Activated CD4-positive, alpha-beta T cell treated with anti-CD3 and anti-CD28 coated beads, Interleukin-2, amount 10 ng/mL, durations not matched to agents 24 days and 14 days (primary cell): Measurements from ENCODE around the gene APOO. TPM values are rescaled to one million over a fixed set of nuclear protein-coding genes. Genes with fewer than 3 reads are reported as not detected.

ENCODE experiments used
- DNase-seq: peaks from one replicate; pipeline ENCODE4 v3.0.0; 2022
- H3K27ac Mint-ChIP-seq: one replicate; pipeline ENCODE4 v1.8.0; 2022; ENCODE audit warnings: mild to moderate bottlenecking, mixed read lengths
- H3K27me3 Mint-ChIP-seq: one replicate; pipeline ENCODE4 v1.8.0; 2022; ENCODE audit warnings: mixed read lengths
- H3K36me3 Mint-ChIP-seq: one replicate; pipeline ENCODE4 v1.8.0; 2022; ENCODE audit warnings: low read depth, mild to moderate bottlenecking, mixed read lengths
- H3K4me1 Mint-ChIP-seq: one replicate; pipeline ENCODE4 v1.8.0; 2021; ENCODE audit warnings: mixed read lengths
- H3K4me3 Mint-ChIP-seq: one replicate; pipeline ENCODE4 v1.8.0; 2022; ENCODE audit warnings: mild to moderate bottlenecking, moderate library complexity, mixed read lengths
- H3K9me3 Mint-ChIP-seq: one replicate; pipeline ENCODE4 v1.8.0; 2021; ENCODE audit warnings: mixed read lengths
- intact Hi-C: fragments of 100-400 bp; cut with micrococcal nuclease; formaldehyde crosslinking; loops from one replicate; pipeline ENCODE4 v1.15.1; 2023
- total RNA-seq: library from RNA; stranded (reverse); gene quantifications from 2 replicates; pipeline ENCODE4 v1.2.3, GENCODE V29; 2022

APOO gene
- 27.1 and 33.7 TPM in 2 replicates for total RNA-seq

DNA sequence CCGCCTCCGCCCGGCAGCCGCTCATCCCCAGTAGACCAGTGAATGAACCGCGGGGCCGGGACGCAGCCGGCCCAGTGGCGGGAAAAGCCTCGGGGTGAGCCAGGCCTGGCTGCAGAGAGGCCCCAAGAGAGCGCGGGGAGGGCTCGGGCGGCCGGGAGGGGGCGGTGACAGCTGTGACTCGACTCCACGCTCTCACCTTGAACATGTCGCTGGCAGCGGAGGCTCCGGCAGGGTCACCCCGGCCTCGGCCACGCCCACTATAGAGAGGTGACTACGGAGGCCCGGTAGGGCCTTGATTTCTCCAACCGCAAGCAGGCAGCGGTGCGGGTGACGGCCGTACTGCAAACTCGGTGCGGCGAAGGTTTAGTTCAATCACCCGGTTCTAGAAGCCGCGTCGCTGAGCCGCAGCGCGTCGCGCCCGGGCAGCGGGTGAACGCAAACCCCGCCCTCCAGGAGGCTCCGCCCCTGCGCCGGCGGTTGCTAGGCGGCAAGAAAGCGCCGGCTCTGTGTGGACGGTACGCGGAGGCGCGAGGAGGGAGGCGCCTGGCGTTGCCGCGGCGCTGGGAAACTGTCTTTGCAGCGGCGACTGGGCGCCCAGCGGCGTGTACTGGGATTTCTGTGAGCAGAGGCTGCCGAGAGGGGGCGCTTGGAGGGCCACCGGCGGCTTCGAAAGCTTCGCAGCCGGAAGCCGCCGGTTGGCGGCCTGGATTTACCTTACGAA is at the start of gene APOO, which contains the start of gene CXorf58:
Gene APOO, minus strand, starts transcription at position 441 of the 721 bp plus-strand sequence. Its CDS starts 236 bp downstream, at position 205.
Gene CXorf58, plus strand, starts transcription at position 509 of the 721 bp plus-strand sequence. CDS start 2,297 bp downstream, outside the sequence.
- H3K4me1 Mint-ChIP-seq, result peaks cover 17% of the 10 kb centered on the region
- peaks cover 4% of the 10 kb centered on the region for H3K36me3 Mint-ChIP-seq

DNA sequence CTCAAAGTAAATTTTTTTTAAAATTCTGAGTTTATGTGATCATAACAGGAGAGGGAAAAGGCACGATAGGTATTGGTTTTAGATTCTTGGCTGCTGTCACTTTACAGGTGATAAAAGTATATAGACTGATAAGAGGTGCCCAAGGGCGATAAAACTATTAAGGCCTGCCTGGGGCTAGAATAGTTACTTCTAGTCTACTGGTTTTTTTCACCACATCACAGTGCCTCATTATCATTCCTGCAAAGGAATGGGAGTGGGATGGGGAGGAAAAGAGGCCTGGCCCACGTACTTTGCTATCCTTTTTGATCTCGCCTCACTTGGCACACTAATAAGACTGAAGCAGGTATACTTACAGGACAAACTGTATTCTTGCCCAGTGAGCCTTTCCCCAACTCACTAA is 46.7 kb upstream of the APOO start:
- no peaks in the 10 kb centered on the region for H3K27me3 Mint-ChIP-seq
- no peaks in the 10 kb centered on the region for H3K9me3 Mint-ChIP-seq
- no peaks in the 10 kb centered on the region for H3K36me3 Mint-ChIP-seq
- peaks cover 12% of the 10 kb centered on the region for H3K4me1 Mint-ChIP-seq
- H3K27ac Mint-ChIP-seq, result no peak overlapping the region
- no peak for DNase-seq
- peak overlapping the region; percentile 21 for H3K4me3 Mint-ChIP-seq
- intact Hi-C loops, result loop anchor here (5.0 kb wide), 1 partner anchor 73 kb away; the partner anchor contains the start of gene KLHL15

More for the DNA sequence above, at the start of gene APOO, which contains the start of gene CXorf58:
- intact Hi-C loops, result loop anchor here (1.0 to 5.0 kb wide), 6 partner anchors 46 to 245 kb away; partner anchors contain the start of genes EIF2S3 and SAT1
- H3K9me3 Mint-ChIP-seq, result no peaks in the 10 kb centered on the region
- H3K27me3 Mint-ChIP-seq, result no peaks in the 10 kb centered on the region
- peak within 1 kb of the TSS; percentile 88 for H3K27ac Mint-ChIP-seq
- peak; percentile 97 for DNase-seq
- peak within 1 kb of the TSS; percentile 82 for H3K4me3 Mint-ChIP-seq

DNA sequence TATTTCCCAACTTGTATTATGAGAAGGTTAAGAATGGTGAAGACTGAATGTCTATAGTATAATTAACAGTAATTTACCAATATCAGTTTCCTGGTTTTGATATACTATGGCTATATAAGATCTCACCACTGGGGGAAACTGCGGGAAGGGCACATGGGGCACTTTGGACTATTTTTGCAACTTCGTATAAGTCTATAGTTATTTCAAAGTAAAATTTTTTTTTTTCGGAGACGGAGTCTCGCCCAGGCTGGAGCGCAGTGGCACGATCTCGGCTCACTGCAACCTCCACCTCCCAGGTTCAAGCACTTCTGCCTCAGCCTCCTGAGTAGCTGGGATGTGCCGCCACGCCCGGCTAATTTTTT is 46.2 kb upstream of the APOO start:
- peak; percentile 56 for DNase-seq
- no peaks in the 10 kb centered on the region for H3K9me3 Mint-ChIP-seq
- H3K36me3 Mint-ChIP-seq, result no peaks in the 10 kb centered on the region
- peaks cover 12% of the 10 kb centered on the region for H3K4me1 Mint-ChIP-seq
- H3K27ac Mint-ChIP-seq, result peak overlapping the region; percentile 97
- intact Hi-C loops, result loop anchor here (1.0 to 5.0 kb wide), 5 partner anchors 46 to 292 kb away; partner anchors contain the start of genes CXorf58, KLHL15 and PRDX4
- no peaks in the 10 kb centered on the region for H3K27me3 Mint-ChIP-seq
- H3K4me3 Mint-ChIP-seq, result peak overlapping the region; percentile 89

DNA sequence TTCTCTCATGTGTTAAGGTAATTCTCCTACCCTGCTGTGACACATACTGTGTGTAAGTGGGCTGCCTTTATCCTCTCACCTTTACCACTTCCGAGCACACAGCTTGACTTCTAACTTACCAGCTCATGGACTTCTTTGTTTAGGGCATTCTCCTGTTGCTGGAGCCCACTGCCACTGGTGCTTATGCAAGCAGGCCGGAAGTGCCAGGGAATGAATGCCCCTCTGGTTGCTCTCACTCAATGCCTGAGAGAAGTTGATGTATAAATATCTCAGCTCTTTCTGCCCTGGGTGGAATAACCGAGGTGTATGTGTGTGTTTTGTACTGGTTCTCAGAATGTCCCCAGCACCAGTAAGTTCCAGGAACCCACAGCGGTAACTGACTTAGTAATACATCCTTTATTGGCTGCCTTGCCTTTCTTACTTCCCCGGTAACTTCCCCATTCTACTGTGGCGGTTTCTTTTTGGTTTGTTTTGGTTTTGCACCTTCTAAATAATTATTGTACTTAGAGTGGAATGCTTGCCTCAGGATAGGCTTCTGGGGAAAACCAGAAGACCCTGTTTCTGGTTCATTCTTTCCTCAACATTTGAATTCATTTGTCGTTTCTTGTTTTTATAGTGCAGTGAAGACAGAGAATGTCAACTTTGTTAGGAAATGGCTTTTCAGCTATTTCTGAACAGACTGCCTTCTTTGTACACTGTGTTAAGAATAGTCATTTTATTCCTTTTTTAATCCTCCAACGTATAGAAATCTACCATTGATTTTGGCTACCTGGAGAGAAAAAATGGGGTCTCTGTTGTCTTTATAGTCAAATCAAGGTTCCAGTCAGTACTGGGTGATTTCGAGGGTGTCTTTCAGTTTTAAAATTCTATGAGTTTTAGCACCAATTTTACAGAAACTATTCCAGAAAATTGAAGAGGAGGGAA is 45.5 kb upstream of the APOO start:
- intact Hi-C loops, result loop anchor here (1.0 to 5.0 kb wide), 5 partner anchors 45 to 291 kb away; partner anchors contain the start of genes CXorf58, KLHL15 and PRDX4
- Mint-ChIP-seq H3K27me3 (no peaks in the 10 kb centered on the region), H3K9me3 (no peaks in the 10 kb centered on the region), H3K27ac (peak overlapping the region; percentile 97), H3K4me3 (peak overlapping the region; percentile 89), H3K36me3 (peaks cover 3% of the 10 kb centered on the region), H3K4me1 (peaks cover 12% of the 10 kb centered on the region)
- DNase-seq, result peak; percentile 83

DNA sequence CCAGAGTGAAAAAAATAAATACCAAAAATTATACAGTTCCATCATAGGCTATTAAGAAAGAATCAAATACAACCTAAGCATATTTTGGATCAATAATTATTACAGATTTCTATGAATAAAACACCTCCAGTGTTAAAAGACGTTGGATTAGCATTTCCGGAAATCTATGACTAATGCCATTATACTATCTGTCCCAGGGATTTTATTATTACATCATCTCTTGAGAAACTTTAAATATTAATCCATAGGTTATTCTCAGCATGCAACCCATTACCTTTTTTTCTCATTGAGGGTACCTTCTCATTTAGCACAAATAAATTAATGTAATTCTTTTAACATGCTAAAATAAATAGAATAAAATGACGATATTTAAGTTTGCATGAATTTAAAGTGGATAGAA is 44.7 kb upstream of the APOO start:
- no peak for DNase-seq
- H3K36me3 Mint-ChIP-seq, result peaks cover 6% of the 10 kb centered on the region
- H3K27me3 Mint-ChIP-seq, result no peaks in the 10 kb centered on the region
- H3K27ac Mint-ChIP-seq, result no peak overlapping the region
- H3K4me3 Mint-ChIP-seq, result peak overlapping the region; percentile 61
- no peaks in the 10 kb centered on the region for H3K9me3 Mint-ChIP-seq
- H3K4me1 Mint-ChIP-seq, result peaks cover 12% of the 10 kb centered on the region
- intact Hi-C loops, result loop anchor here (5.0 kb wide), 1 partner anchor 75 kb away; the partner anchor contains the start of gene KLHL15

DNA sequence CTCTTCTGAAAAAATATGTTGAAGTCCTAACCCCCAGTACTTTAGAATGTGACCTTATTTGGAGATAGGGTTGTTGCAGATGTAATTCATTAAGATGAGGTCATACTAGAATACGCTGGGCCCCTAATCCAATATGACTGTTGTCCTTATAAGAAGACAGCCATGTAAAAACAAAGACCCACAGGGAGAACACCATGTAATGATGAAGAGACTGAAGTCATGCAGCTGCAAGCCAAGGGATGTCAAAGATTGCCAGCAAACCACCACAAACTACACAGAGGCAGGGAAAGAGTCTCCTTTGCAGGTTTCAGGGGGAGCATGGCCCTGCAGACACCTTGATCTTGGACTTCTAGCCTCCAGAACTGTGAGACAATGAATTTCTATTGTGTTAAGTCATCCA is 37.5 kb upstream of the APOO start:
- peak; percentile 8 for DNase-seq
- Mint-ChIP-seq H3K4me3 (no peak overlapping the region), H3K27ac (no peak overlapping the region), H3K9me3 (no peaks in the 10 kb centered on the region), H3K27me3 (no peaks in the 10 kb centered on the region), H3K4me1 (no peaks in the 10 kb centered on the region), H3K36me3 (peaks cover 11% of the 10 kb centered on the region)
- intact Hi-C loops, result no loop called here

DNA sequence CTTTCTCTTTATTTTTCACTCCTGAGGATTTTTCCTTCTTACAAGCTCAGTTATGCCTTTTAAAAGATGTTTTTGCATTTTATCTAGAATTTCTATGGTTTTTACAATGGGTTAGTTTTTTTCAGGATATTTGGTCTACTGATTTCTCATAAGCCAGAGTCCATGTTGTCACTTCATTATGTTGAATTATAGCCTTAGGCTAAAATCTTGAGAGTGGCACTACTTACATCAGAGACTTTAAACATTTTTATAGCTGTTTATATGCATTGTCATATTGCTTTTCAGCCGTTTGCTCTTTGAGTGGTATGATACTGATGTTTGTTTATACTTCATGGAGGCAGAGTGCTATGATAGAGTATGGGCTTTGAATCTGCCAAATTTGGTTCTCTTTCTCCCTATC is 36.5 kb upstream of the APOO start:
- no peak overlapping the region for H3K4me3 Mint-ChIP-seq
- H3K36me3 Mint-ChIP-seq, result peaks cover 11% of the 10 kb centered on the region
- H3K27me3 Mint-ChIP-seq, result no peaks in the 10 kb centered on the region
- no peak overlapping the region for H3K27ac Mint-ChIP-seq
- H3K4me1 Mint-ChIP-seq, result no peaks in the 10 kb centered on the region
- intact Hi-C loops, result no loop called here
- no peaks in the 10 kb centered on the region for H3K9me3 Mint-ChIP-seq
- DNase-seq, result no peak

DNA sequence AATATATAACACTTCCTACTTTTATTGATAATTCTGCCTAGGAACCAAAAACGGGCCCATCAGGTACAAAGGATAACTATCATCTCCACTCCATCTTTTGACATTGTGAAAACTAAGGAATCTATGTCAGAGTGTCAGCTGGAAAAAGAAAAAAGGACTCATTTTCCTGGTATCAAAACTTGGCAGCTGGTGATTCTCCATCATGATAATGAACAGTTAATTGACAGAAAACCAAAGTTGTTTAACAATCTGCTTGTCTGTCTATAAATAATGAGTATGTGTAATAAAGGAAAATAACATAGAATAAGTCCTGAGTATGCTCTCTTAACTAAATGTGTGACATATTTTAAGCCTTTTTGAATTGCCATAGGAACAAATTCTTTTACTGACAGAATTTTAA is 31.5 kb upstream of the APOO start:
- Mint-ChIP-seq H3K36me3 (peaks cover 1% of the 10 kb centered on the region), H3K4me1 (no peaks in the 10 kb centered on the region), H3K4me3 (no peak overlapping the region), H3K27me3 (no peaks in the 10 kb centered on the region), H3K9me3 (no peaks in the 10 kb centered on the region), H3K27ac (no peak overlapping the region)
- DNase-seq, result no peak
- intact Hi-C loops, result no loop called here

DNA sequence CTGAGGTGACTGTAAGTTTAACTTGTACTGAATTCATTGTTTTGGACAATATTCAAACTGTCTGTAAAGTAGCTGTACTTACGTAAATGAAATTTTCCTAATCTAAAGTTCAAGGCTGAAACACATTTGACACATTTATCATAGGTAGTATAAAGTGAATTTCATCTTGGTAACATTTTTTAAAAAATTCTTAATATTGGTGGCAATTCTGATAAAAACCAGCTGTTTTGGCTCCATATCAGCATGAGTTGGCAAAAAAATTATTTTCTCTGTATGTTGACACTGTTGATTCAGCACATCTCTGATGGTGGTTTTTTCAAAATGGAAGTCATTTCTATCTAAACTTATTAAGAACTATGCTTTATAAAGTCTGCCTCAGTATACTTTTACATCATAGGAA is 31.0 kb upstream of the APOO start:
- no peak overlapping the region for H3K4me3 Mint-ChIP-seq
- H3K4me1 Mint-ChIP-seq, result no peaks in the 10 kb centered on the region
- intact Hi-C loops, result no loop called here
- H3K9me3 Mint-ChIP-seq, result no peaks in the 10 kb centered on the region
- peaks cover 1% of the 10 kb centered on the region for H3K36me3 Mint-ChIP-seq
- DNase-seq, result no peak
- H3K27ac Mint-ChIP-seq, result no peak overlapping the region
- H3K27me3 Mint-ChIP-seq, result no peaks in the 10 kb centered on the region

DNA sequence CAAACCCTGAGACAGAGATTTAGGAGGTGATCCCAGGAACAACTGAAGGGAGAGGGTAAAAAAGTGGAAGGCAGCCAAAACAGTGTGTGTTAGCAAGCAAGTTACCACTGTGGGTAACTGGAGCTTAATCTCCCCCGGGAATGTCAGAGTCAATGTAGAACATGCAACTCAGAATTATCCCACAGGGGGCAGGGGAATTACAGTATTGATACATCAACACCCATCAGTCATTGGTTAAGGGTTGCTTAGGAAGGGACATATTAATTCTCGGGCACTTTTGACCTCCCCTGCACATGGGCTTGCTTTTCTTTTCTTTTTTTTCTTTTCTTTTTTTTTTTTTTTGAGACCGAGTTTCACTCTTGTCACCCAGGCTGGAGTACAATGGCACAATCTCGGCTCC is 29.4 kb upstream of the APOO start:
- intact Hi-C loops, result no loop called here
- Mint-ChIP-seq H3K27ac (no peak overlapping the region), H3K27me3 (no peaks in the 10 kb centered on the region), H3K36me3 (peaks cover 1% of the 10 kb centered on the region), H3K4me3 (no peak overlapping the region), H3K9me3 (no peaks in the 10 kb centered on the region), H3K4me1 (peaks cover 4% of the 10 kb centered on the region)
- DNase-seq, result peak; percentile 17

DNA sequence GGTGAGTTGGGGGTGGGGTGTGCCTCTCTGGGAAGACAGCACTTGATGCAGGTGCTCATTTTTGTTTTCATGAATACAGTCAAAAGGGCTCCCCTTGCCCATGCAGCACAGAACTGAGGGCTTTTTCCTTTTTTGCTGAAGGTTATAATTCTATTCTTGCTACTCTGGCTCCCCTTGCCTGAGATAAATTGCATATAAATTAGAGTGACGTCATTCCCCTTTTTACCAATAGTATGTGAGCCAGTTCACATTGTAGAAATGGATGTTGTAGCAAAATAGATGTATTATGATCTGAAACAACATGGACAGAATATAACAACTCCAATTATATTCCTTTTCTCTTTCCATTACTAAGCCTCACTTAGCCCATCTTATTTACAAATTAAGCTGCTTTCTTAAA is 28.4 kb upstream of the APOO start:
- Mint-ChIP-seq H3K4me3 (no peak overlapping the region), H3K36me3 (peaks cover 1% of the 10 kb centered on the region), H3K4me1 (peaks cover 9% of the 10 kb centered on the region), H3K9me3 (no peaks in the 10 kb centered on the region), H3K27ac (no peak overlapping the region), H3K27me3 (no peaks in the 10 kb centered on the region)
- DNase-seq, result peak; percentile 33
- intact Hi-C loops, result no loop called here

DNA sequence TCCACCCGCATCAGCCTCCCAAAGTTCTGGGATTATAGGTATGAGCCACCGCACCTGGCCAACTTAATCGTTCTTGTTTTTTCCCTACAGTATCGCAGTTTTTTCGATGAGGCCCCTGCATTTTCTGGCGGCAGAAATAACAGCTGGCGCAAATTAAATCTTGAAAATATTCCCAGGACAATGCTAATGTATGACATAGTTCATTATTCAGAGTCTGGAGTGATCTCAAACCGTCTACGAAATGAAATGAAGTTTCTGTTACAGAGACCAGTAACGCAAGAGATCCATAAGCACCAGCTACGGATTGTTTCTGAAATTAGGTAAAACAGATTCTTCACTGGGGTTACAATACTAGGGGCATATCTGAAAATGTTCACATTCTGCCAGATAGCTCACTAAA is 27.4 kb upstream of the APOO start:
- H3K4me1 Mint-ChIP-seq, result peaks cover 11% of the 10 kb centered on the region
- H3K4me3 Mint-ChIP-seq, result no peak overlapping the region
- no peaks in the 10 kb centered on the region for H3K27me3 Mint-ChIP-seq
- no peaks in the 10 kb centered on the region for H3K9me3 Mint-ChIP-seq
- intact Hi-C loops, result no loop called here
- no peaks in the 10 kb centered on the region for H3K36me3 Mint-ChIP-seq
- no peak for DNase-seq
- no peak overlapping the region for H3K27ac Mint-ChIP-seq

DNA sequence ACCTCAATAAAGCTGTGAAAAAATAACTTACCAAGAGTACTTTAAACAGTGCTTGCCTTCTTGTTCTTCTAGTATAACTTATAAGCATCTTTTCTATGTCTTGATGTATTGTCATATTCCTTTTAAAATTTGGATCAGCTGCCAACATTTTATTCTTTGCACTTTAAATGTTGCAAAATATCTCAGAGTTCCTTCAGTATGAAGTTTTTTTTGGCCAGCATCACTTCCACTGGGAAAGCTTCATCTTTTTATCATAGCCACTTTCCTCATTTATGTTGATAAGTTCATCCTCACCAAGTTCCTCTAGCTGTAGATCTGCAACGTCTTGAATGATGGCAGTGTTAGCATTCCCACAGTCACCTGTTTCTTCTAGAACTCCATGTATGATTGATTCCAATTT is 24.3 kb upstream of the APOO start:
- no peaks in the 10 kb centered on the region for H3K27me3 Mint-ChIP-seq
- intact Hi-C loops, result no loop called here
- peaks cover 11% of the 10 kb centered on the region for H3K4me1 Mint-ChIP-seq
- H3K36me3 Mint-ChIP-seq, result no peaks in the 10 kb centered on the region
- H3K27ac Mint-ChIP-seq, result peak overlapping the region; percentile 8
- H3K4me3 Mint-ChIP-seq, result no peak overlapping the region
- DNase-seq, result no peak
- no peaks in the 10 kb centered on the region for H3K9me3 Mint-ChIP-seq
